ENCODE data around the gene CADPS2. TPM values are rescaled to one million over a fixed set of nuclear protein-coding genes. Genes with fewer than 3 reads are reported as not detected.

The CADPS2 gene
- total and polyA plus RNA-seq, 2 donors (not counting 1 experiment from before 2014, with no cell fraction given) = 11.5 to 32.2 TPM

DNA sequence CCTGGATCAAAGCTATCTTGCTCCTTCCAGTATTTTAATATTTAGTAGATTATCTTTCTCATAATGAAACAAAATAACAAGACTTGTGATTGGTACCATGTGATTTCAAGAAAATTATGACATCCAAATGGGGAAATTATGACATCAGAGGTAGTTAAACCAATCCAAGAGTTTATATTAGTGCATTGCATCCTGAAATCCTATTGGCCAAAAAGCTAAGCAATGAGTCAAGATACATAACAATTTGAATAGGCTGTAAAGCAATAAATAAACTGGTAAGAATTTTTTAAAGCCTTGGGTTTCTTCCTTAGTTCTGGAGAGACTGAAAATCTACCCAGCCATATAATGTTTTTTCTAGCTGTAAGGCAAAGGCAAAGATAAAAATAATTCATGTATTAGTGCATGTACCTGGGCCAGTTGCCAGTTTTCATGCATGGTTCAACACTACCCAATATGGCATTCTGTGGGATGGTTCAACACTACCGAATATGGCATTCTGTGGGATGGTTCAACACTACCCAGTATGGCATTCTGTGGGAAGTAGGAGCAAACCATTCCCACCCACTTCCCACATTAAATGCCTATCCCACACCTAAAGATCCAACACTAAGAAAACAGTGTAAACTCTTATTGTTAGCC, 183.3 kb downstream of the CADPS2 start, which contains the start of gene RNF148:
TSS of gene RNF148 (minus strand) at position 51 of the 639 bp plus-strand sequence. CDS start 172 bp downstream, outside the sequence.
- Histone ChIP-seq H3K27me3 (ENCODE audit: control insufficient read depth, insufficient read depth, low read length) (no peaks in the 10 kb centered on the region), H3K9ac (ENCODE audit: insufficient read depth, low read length) (no peak within 1 kb of the TSS), H3K27ac (ENCODE audit: insufficient read depth, low read length) (no peak within 1 kb of the TSS), H4K20me1 (ENCODE audit: control insufficient read depth, extremely low read depth, insufficient read depth, low read length) (no peaks in the 10 kb centered on the region), H3K36me3 (ENCODE audit: control insufficient read depth, insufficient read depth, low read length) (no peaks in the 10 kb centered on the region), H3K79me2 (ENCODE audit: control insufficient read depth, insufficient read depth, low read length) (no peaks in the 10 kb centered on the region), H3K4me1 (ENCODE audit: control insufficient read depth, extremely low read depth, insufficient read depth, low read length) (no peaks in the 10 kb centered on the region), H3K4me2 (ENCODE audit: extremely low read depth, insufficient read depth, low read length) (no peak within 1 kb of the TSS), H3K4me3 (replicated peaks in 1 of 4; ENCODE audit: control extremely low read depth in 1 of 4, insufficient read depth in 1 of 4, low read depth in 3 of 4, low read length in 4 of 4) (no peak within 1 kb of the TSS), H3K9me3 (ENCODE audit: control insufficient read depth, insufficient read depth, low read depth, low read length) (no peaks in the 10 kb centered on the region), H2AFZ (ENCODE audit: low read length) (no peak within 1 kb of the TSS)
- peak in 1 of 2 donors; percentile 6 for DNase-seq (ENCODE audit: low read depth in 2 of 2)
- no peak for TF ChIP-seq EZH2 (IDR thresholded peaks at IDR 0.05; ENCODE audit: low read length, missing control alignments)
- no peak for TF ChIP-seq CTCF (conservative IDR thresholded peaks at IDR 0.05 in 1 of 2, IDR thresholded peaks at IDR 0.05 in 1 of 2; ENCODE audit: low read depth in 1 of 2, low read length in 2 of 2)

DNA sequence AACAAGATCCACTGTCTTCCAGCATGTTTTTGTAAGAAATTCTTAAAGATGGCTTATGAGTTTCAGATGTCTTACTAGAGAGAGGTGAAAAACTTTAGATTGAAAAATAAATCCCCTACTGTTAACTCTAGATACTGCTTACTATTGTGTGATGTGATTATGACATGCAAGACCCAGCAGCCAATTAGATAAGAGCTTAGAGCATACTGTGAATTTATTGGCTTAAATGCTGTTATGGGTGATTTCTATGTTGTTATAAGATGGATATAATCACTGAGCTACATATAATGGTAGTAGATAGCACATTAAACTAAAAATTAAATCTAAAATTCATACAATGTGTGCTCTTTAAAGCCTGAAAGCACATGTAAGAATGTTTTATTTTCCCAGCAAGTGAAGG, 187.2 kb downstream of the CADPS2 start, which contains the start of gene RNF133:
TSS of gene RNF133 (minus strand) at position 101 of the 400 bp plus-strand sequence. CDS start 199 bp downstream, outside the sequence.
- H2AFZ ChIP-seq (ENCODE audit: low read length) = no peak within 1 kb of the TSS
- no peak within 1 kb of the TSS for H3K27ac ChIP-seq (ENCODE audit: insufficient read depth, low read length)
- H3K9ac ChIP-seq (ENCODE audit: insufficient read depth, low read length) = no peak within 1 kb of the TSS
- H3K4me1 ChIP-seq (ENCODE audit: control insufficient read depth, extremely low read depth, insufficient read depth, low read length) = no peaks in the 10 kb centered on the region
- no peaks in the 10 kb centered on the region for H3K27me3 ChIP-seq (ENCODE audit: control insufficient read depth, insufficient read depth, low read length)
- no peak within 1 kb of the TSS for H3K4me2 ChIP-seq (ENCODE audit: extremely low read depth, insufficient read depth, low read length)
- TF ChIP-seq EZH2 (IDR thresholded peaks at IDR 0.05; ENCODE audit: low read length, missing control alignments) = no peak
- TF ChIP-seq CTCF (conservative IDR thresholded peaks at IDR 0.05 in 1 of 2, IDR thresholded peaks at IDR 0.05 in 1 of 2; ENCODE audit: low read depth in 1 of 2, low read length in 2 of 2) = no peak
- DNase-seq (ENCODE audit: low read depth in 2 of 2) = no peak
- no peak within 1 kb of the TSS for H3K4me3 ChIP-seq (replicated peaks in 1 of 4; ENCODE audit: control extremely low read depth in 1 of 4, insufficient read depth in 1 of 4, low read depth in 3 of 4, low read length in 4 of 4)
- no peaks in the 10 kb centered on the region for H3K36me3 ChIP-seq (ENCODE audit: control insufficient read depth, insufficient read depth, low read length)
- H3K79me2 ChIP-seq (ENCODE audit: control insufficient read depth, insufficient read depth, low read length) = no peaks in the 10 kb centered on the region
- H3K9me3 ChIP-seq (ENCODE audit: control insufficient read depth, insufficient read depth, low read depth, low read length) = no peaks in the 10 kb centered on the region
- H4K20me1 ChIP-seq (ENCODE audit: control insufficient read depth, extremely low read depth, insufficient read depth, low read length) = no peaks in the 10 kb centered on the region

DNA sequence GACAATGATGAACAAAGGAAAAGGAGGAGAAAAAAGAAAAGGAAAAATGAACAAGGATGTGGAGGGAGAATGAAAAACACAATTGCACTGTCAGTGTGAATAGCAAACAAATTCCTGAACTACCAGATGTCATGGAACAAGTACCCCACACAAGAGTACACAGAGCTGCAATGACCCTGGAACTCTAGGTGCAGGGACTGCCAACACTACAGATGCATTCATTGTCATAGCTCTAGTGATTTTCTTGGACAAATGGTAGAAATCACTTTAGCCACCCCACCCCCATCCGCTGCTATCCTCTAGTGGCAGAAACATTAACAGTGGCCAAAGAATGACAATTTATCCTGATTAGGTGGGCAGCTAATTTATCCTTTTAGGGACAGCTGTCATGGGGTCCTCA, 190.4 kb downstream of the CADPS2 start:
- Histone ChIP-seq H3K9ac (ENCODE audit: insufficient read depth, low read length) (no peak overlapping the region), H4K20me1 (ENCODE audit: control insufficient read depth, extremely low read depth, insufficient read depth, low read length) (no peaks in the 10 kb centered on the region), H2AFZ (ENCODE audit: low read length) (no peak overlapping the region), H3K27ac (ENCODE audit: insufficient read depth, low read length) (no peak overlapping the region), H3K27me3 (ENCODE audit: control insufficient read depth, insufficient read depth, low read length) (no peaks in the 10 kb centered on the region), H3K4me3 (replicated peaks in 1 of 4; ENCODE audit: control extremely low read depth in 1 of 4, insufficient read depth in 1 of 4, low read depth in 3 of 4, low read length in 4 of 4) (no peak overlapping the region), H3K9me3 (ENCODE audit: control insufficient read depth, insufficient read depth, low read depth, low read length) (no peaks in the 10 kb centered on the region), H3K36me3 (ENCODE audit: control insufficient read depth, insufficient read depth, low read length) (no peaks in the 10 kb centered on the region), H3K4me1 (ENCODE audit: control insufficient read depth, extremely low read depth, insufficient read depth, low read length) (no peaks in the 10 kb centered on the region), H3K4me2 (ENCODE audit: extremely low read depth, insufficient read depth, low read length) (no peak overlapping the region), H3K79me2 (ENCODE audit: control insufficient read depth, insufficient read depth, low read length) (no peaks in the 10 kb centered on the region)
- DNase-seq (ENCODE audit: low read depth in 2 of 2) = no peak
- TF ChIP-seq CTCF (conservative IDR thresholded peaks at IDR 0.05 in 1 of 2, IDR thresholded peaks at IDR 0.05 in 1 of 2; ENCODE audit: low read depth in 1 of 2, low read length in 2 of 2) = no peak
